PFSK-1 (cell line): ENCODE results near the gene PXK.

Experiments
- POLR2AphosphoS5 ChIP-seq: IDR thresholded peaks from 2 replicates; pipeline ENCODE4 v1.6.1; 2012; ENCODE audit warnings: low read depth, mild to moderate bottlenecking, control low read depth, low read length, moderate library complexity
- TAF1 ChIP-seq: IDR thresholded peaks from 2 replicates; pipeline ENCODE4 v1.6.1; 2012; ENCODE audit warnings: low read length, control low read depth, borderline replicate concordance; ENCODE audit not compliant: insufficient read depth
- TF ChIP-seq, protein P1 (sequence below), 2 experiments: IDR thresholded peaks; 2 replicates each; pipeline versions ENCODE4 v1.6.1 to v1.8.0; 2011 to 2012; ENCODE audit warnings: low read depth in 2 of 2, low read length in 2 of 2, control low read depth in 1 of 2, inconsistent platforms in 1 of 2, mild to moderate bottlenecking in 1 of 2, moderate library complexity in 1 of 2; ENCODE audit not compliant: insufficient read depth in 1 of 2

DNA sequence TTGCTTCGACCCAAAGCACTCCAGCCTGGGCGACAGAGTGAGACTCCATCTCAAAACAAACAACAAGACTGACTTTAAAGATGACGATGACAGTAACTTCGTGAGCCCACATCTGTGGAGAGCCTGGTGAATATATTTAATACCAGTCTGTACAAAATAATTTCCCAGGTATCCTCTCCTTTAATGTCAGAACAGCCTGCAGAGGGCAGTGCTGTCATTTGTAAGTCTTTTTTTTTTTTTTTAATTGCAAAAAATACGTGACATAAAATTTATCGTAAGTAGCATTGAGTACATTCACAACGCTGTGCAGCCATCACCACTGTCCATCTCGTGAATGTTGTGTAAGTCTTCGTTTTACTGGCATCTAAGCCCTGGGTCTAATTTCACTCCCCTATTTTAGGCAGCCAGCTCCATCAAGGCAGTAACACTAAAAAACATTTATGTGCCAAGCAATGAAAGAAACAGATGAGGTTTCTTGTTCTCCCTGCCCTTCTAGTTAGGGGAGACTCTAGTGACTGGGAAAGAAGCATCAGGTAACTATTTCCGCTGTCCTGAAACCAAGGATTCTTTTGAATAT, 25.0 kb upstream of the PXK start:
- no peak for TF ChIP-seq POLR2AphosphoS5
- TF ChIP-seq, protein P1, sequence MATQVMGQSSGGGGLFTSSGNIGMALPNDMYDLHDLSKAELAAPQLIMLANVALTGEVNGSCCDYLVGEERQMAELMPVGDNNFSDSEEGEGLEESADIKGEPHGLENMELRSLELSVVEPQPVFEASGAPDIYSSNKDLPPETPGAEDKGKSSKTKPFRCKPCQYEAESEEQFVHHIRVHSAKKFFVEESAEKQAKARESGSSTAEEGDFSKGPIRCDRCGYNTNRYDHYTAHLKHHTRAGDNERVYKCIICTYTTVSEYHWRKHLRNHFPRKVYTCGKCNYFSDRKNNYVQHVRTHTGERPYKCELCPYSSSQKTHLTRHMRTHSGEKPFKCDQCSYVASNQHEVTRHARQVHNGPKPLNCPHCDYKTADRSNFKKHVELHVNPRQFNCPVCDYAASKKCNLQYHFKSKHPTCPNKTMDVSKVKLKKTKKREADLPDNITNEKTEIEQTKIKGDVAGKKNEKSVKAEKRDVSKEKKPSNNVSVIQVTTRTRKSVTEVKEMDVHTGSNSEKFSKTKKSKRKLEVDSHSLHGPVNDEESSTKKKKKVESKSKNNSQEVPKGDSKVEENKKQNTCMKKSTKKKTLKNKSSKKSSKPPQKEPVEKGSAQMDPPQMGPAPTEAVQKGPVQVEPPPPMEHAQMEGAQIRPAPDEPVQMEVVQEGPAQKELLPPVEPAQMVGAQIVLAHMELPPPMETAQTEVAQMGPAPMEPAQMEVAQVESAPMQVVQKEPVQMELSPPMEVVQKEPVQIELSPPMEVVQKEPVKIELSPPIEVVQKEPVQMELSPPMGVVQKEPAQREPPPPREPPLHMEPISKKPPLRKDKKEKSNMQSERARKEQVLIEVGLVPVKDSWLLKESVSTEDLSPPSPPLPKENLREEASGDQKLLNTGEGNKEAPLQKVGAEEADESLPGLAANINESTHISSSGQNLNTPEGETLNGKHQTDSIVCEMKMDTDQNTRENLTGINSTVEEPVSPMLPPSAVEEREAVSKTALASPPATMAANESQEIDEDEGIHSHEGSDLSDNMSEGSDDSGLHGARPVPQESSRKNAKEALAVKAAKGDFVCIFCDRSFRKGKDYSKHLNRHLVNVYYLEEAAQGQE (IDR thresholded peaks at IDR 0.05; ENCODE audit: insufficient read depth in 1 of 2, low read depth in 2 of 2, low read length in 2 of 2), result no peak
- no peak for TF ChIP-seq TAF1
